Stimulated activated CD8-positive, alpha-beta memory T cell treated with anti-CD3 and anti-CD28 coated beads, Interleukin-7, amount 100 ng/mL, for 24 hours (primary cell): ENCODE measurements around the gene SRP14.

Source experiments
- DNase-seq: peaks from one replicate; pipeline ENCODE4 v3.0.0-alpha.2; 2020; ENCODE audit warnings: low read depth

The SRP14 gene

GRCh38 chr15:40067921-40068624, 29.1 kb upstream of the SRP14 start:
- no peak for DNase-seq

GRCh38 chr15:40066589-40066988, 27.6 kb upstream of the SRP14 start:
- DNase-seq = no peak

GRCh38 chr15:40065166-40065565, 26.2 kb upstream of the SRP14 start:
- DNase-seq = no peak

- no peak for DNase-seq
These were observed 25.4 kb upstream of the SRP14 start for GRCh38 chr15:40064231-40064894.

GRCh38 chr15:40063563-40064011, 24.6 kb upstream of the SRP14 start:
- DNase-seq = no peak

- no peak for DNase-seq
These were observed 24.0 kb upstream of the SRP14 start for GRCh38 chr15:40062816-40063562.

- DNase-seq = no peak
These were observed 22.4 kb upstream of the SRP14 start for GRCh38 chr15:40061212-40061901.

- no peak for DNase-seq
These were observed 21.4 kb upstream of the SRP14 start for GRCh38 chr15:40060236-40060961.

- no peak for DNase-seq
These were observed 20.8 kb upstream of the SRP14 start for GRCh38 chr15:40059821-40060220.

GRCh38 chr15:40058476-40059140, 19.6 kb upstream of the SRP14 start:
- DNase-seq = no peak

GRCh38 chr15:40055576-40056293, 16.8 kb upstream of the SRP14 start:
- DNase-seq = no peak

- no peak for DNase-seq
These were observed 16.0 kb upstream of the SRP14 start for GRCh38 chr15:40054855-40055575.

GRCh38 chr15:40054605-40054854, 15.5 kb upstream of the SRP14 start:
- no peak for DNase-seq

GRCh38 chr15:40053831-40054604, 15.0 kb upstream of the SRP14 start:
- no peak for DNase-seq

- DNase-seq = no peak
These were observed 14.3 kb upstream of the SRP14 start for GRCh38 chr15:40053079-40053830.

- DNase-seq = no peak
These were observed 13.6 kb upstream of the SRP14 start for GRCh38 chr15:40052604-40053003.

GRCh38 chr15:40051616-40052415, 12.8 kb upstream of the SRP14 start:
- DNase-seq = no peak
